Measurements from ENCODE around the gene PPP1CC.
"Not testable (repeated sequence)": the region's sequence is repeated elsewhere in the genome, so short reads cannot be mapped to it uniquely, and the experiment has no call there.

The PPP1CC gene

DNA sequence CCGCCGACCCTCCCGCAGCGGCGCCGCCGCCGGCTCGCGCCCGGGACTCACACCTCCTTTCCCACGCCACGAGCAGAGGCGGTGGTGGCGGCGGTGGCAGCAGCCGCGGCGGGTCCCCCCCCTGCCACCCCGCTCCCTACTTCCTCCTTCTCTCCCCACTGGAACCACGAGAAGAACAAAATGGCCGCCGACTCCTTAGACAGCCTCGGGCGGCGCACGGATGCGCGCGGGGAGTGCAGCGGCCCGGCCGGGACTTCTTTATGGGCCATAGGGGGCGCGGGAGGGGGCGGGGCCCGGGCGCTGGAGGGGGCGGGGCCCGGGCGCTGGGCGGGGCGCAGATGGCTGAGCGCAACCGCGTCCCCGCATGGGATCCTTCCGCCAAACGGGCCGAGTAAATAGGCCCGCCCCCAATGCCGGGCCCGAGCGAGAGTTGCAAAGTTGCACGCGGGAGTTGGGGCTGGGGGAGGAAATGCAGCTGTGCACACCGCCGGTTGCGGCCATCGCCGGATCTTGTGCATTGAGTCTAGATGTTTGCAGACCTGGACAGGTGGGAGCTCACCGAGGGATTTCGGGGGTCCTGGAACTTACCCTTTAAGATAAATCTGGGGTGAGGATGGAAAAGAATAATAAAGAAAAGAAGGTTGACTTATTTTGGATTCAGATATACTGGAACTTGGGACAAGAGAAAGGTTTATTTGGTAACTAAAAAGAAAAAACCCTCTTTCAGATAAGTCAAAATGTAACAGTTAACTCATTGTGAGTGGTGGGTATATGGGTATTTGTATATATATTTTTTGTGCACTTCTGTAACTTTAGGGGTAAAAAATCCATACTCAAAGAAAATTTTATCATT, at the start of gene PPP1CC:
Gene PPP1CC (minus strand): TSS at position 174 of the 853 bp plus-strand sequence. CDS start 184 bp downstream, outside the sequence.
- in situ Hi-C loops (cut with MboI; ENCODE audit: low sequenced_read_pairs), result no loop called here

DNA sequence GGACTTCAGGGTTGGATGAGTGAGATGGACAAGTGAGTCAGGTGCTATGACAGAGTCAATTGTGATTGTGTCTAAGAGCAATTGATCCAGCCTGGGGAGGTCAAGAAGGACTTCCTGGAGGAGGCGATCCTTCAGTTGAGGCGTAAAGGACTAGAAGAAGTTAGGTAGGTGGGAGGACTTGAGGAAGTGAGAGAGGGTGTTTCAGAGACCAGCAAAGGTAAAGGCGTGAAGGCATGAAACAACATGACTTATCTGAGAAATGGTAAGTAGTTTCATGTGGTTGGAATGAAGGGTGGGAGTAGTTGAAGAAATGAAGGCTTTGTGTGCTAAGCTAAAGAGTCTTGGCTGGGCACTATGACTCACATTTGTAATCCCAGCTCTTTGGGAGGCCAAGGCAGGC, 48.9 kb upstream of the PPP1CC start:
- in situ Hi-C loops (cut with MboI; ENCODE audit: low sequenced_read_pairs), result no loop called here

DNA sequence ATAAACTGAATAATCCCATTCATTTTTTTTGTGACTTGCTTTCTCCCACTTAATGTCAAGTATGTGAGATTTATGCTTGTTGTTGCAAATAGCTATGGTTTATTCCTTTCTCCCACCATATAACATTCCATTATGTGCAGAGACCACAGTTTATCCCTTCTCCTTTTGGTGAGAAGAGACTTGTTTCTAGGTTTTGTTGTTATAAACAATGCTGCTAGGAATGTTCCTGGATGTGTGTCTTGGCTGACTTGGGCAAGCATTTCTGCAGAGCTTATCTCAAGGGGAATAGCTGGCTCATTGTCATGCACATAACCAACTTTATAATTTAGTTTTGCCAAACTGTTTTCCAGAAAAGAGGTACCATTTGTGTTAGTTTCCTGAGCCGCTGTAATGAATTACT, 47.6 kb upstream of the PPP1CC start:
- in situ Hi-C loops (cut with MboI; ENCODE audit: low sequenced_read_pairs), result no loop called here

DNA sequence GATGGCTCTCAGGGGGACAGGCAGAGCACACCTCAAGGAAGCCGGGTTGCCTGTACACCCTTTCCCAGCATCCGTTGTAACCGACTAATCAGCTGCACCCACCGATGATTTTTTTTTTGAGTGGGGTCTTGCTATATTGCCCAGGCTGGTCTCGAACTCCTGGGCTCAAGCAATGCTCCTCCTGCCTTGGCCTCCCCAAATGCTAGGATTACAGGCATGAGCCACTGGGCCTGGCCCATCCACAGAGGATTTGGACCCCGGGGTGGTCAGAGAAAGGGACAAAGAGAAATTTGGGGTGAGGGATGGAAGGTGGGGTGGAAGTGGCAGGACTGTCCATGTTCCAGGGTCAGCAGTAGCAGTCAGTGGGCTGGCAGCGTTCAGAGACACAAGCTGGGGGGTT, 43.3 kb upstream of the PPP1CC start:
- in situ Hi-C loops (cut with MboI; ENCODE audit: low sequenced_read_pairs), result no loop called here

DNA sequence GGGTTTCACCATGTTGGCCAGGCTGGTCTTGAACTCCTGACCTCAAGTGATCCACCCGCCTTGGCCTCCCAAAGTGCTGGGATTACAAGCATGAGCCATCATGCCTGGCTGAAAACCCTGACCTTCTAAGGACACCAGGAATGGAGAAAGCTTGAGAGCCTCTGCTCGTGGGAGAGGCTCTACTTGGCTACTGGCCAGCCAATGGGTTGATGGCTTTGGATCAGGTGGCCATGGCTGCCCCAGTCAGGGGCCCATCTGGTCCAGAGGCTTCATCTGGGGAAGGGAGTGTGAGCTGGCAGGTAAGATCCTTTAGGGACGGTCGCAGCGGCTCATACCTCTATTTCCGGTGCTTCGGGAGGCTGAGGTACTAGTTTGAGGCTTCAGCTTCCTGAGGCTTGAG, 42.5 kb upstream of the PPP1CC start:
- in situ Hi-C loops (cut with MboI; ENCODE audit: low sequenced_read_pairs), result no loop called here

DNA sequence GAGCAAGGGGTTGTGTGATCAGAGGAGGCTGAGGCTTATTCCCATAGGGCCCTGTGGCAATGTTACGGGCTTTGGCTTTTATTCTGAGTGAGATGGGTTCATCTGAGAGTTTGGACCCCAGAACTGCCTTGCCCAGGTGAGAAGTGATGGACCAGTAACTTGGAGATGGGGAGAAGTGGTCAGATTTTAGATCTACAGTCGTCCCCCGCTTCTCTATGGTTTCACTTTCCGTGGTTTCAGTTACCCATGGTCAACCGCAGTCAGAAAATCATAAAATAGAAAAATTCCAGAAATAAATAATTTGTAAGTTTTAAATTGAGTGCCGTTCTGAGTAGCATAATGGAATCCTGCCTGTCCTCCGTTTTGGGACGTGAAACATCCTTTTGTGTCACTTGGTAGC, 40.2 kb upstream of the PPP1CC start:
- in situ Hi-C loops (cut with MboI; ENCODE audit: low sequenced_read_pairs), result no loop called here

DNA sequence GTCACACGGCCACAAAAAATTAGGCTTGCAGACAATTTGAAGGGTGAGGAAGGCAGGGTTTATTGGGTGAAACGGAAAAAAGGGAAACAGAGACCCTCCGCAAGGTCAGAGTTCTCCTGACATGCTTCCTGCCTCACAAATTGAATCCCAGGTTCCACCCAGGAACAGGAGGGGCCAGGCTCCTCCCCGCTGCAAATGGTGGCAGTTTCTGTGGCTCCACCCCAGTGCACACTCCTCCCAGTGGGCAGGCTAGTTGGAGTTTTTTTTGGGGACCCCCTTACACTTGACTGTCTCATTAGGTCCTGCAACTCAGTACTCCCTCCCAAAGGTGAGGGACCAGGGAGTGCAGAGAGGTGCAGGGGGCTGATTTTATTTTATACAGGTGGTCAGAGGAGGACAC, 39.4 kb upstream of the PPP1CC start:
- in situ Hi-C loops (cut with MboI; ENCODE audit: low sequenced_read_pairs), result no loop called here

DNA sequence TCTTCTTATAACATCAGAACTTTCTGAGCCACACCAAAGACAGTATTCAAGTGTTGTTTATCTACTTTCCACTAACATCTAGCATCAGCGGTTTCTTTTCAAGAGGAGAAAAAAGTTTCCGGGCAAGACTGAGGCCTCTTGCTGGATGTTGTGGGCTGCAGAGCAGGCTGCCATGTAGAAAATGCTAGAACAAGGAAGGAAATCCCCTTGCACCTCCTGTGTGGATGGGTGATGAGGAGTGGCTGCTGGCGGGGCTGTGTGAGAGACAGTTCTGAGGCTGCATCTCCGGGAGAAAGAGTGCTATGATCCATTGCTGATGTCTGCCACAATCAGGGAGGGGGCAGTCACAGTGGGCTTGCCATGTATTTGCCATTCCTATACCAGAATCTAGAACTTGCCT, 37.8 kb upstream of the PPP1CC start:
- in situ Hi-C loops (cut with MboI; ENCODE audit: low sequenced_read_pairs), result no loop called here

DNA sequence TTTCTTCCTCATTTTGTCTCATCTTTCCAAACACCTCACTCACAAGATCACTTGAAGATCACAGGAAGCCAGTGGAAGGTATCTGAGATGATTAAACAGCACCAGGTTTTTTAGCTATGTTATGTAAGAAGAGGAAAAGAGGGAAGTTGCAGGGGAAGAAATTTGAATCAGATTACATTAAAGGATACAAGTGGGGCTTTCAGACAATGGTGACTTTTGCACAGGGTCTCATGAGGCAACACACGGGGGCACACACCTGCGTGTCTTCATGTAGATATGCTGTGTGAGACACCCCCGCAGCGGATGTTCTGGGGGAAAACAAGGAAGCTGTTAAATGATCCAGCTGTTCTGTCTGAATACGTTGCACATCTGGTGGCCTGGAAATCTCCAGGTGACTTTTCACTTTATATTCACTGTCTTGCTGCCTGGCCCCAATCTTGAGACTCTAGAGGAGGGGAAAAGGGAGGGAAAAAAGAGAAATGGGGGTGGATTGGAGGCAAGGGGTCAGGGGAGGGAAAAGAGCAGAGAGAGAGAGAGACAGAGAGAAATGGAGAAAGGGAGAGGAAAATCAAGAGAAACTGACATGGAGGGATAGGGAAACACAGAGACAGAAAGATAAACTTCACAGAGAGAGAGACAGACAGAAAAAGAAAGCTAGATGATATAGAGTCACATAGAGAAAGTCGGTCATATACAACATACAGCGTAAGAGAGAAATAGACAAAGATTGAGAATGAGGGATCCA, 36.3 kb upstream of the PPP1CC start:
- in situ Hi-C loops (cut with MboI; ENCODE audit: low sequenced_read_pairs), result no loop called here

DNA sequence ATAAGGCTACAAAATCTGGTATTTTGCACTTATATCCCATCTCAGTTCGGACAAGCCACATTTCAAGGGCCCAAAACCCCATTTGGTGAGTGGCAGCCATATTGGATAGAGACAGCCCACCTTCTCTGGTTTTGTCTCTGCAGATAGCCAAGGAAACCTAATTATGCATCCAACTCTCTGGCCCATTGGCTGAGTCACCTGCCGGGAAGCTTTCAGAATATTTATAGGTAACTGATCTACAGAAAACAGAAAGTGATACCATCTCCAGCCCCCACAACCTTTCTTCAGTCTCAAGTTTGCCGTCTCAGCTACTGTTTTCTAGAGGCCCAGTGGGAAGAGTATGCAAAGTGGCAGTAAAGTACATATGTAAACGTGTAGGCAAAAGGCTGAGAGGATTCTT, 33.7 kb upstream of the PPP1CC start:
- in situ Hi-C loops (cut with MboI; ENCODE audit: low sequenced_read_pairs), result no loop called here

DNA sequence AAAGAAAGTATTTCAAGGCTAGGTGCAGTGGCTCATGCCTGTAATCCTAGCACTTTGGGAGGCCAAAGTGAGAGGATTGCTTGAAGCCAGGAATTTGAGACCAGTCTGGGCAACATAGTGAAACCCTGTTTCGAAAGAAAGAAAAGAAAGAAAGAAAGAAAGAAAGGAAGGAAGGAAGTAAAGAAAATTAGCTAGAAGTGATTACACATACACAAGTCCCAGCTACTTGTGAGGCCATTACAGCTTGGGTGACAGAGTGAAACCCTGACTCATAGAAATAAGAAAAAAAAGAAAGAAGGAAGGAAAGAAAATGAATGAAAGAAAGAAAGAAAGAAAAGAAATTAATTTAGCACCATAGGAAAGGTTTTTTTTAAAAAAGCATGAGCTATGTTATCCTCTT, 33.3 kb upstream of the PPP1CC start:
- in situ Hi-C loops (cut with MboI; ENCODE audit: low sequenced_read_pairs), result no loop called here

DNA sequence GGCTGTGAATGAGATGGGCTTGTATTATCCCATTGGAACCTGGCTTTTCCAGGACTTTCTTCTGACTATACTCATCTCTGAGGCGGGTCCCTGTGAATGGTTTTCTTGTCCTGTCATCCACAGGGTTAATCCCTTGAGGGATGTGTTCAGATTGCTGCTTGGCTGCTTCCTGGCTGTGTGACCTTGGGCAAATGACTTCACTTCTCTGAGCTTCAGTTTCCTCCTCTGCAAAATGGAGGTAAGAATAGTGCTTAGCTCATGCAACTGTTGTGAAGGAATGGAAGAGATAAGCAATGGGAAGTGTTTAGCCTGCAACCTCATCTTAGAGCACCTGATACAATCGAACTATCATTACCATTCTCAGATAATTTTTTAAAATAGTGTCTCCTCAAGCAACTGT, 32.1 kb upstream of the PPP1CC start:
- in situ Hi-C loops (cut with MboI; ENCODE audit: low sequenced_read_pairs), result no loop called here

DNA sequence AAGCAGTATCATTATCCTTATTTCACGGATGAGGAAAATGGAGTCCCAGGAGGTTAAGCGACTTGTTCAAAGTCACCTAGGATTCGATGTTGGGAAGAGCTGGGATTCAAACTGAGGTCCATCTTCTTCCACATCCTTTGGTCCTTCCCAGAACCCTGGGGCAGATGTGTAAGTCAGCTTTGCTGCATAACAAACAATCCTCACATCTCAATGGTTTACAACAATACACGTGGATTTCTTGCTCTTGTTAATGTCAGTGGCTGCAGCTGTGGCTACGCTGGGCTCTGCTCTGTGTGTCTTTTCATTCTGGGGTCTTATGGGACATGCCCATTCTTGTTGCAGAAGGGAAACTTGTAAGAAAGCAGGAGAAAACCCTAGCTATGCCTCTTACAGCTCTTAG, 26.3 kb upstream of the PPP1CC start:
- in situ Hi-C loops (cut with MboI; ENCODE audit: low sequenced_read_pairs), result no loop called here

DNA sequence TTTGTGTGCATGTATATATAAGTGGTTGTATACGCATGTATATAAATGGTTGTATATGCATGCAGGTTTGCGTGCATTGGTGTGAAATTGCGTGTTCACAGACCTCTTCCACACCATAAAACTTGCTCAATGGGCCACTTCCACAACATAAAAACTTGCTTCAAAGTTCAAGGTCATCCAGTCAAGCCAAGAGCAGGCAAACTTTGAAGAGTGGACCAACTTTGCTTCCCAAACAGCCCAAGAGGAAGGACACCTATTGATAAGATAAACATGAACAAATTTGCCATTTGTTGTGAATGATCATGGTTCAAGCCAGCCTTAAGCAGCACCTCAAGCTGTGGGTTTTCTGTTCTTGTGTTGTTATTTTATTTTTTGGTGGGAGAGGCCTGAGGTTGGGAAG, 25.2 kb upstream of the PPP1CC start:
- in situ Hi-C loops (cut with MboI; ENCODE audit: low sequenced_read_pairs), result no loop called here

DNA sequence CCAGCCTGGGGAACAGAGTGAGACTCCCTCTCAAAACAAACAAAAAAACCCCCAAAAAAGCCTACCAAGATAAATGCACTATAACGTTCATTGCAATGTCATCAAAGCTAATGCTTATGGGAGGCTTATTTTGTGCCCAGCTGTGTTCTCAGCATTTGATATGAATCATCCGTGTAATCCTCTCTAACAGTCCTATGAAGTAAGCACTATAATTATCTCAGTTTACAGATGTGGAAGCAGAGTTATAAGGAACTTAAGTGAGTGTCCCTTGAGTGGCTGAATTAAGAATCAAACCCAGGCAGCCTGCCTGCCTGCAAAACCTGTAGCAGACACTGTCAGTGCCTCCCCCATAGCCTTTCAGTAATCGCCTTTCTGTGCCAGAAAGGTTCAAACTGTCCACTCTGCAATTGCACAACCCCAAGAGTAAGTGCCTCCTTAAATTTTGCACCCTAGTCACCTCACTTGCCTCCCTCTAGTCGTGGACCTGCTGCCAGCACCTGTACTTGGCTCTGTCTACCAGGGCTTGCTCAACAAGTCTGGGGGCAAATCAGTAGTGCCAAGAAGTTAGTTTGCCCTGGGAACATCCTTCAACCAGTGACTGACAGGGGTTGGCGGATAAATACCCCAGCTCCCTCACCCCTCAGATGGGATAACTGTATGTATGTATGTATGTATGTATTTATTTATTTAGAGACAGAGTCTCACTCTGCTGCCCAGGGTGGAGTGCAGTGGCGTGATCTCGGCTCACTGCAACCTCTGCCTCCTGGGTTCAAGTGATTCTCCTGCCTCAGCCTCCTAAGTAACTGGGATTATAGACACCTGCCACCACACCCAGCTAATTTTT, 23.8 kb upstream of the PPP1CC start:
- in situ Hi-C loops (cut with MboI; ENCODE audit: low sequenced_read_pairs), result no loop called here

DNA sequence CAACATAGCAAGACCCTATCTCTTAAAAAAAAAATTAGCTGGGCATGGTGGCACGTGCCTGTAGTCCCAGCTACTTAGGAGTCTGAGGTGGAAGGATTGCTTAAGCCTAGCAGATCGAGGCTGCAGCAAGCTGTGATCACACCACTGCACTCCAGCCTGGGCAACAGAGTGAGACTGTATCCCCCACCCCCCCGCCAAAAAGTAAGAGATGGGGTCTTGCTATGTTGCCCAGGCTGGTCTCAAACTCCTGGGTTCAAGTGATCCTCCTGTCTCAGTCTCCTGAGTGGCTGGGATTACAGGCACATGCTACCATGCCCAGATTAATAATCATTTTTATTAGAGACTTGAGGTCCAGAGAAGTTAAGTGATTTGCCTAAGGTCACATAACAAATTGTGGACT, 22.9 kb upstream of the PPP1CC start:
- in situ Hi-C loops (cut with MboI; ENCODE audit: low sequenced_read_pairs), result not testable (repeated sequence)

DNA sequence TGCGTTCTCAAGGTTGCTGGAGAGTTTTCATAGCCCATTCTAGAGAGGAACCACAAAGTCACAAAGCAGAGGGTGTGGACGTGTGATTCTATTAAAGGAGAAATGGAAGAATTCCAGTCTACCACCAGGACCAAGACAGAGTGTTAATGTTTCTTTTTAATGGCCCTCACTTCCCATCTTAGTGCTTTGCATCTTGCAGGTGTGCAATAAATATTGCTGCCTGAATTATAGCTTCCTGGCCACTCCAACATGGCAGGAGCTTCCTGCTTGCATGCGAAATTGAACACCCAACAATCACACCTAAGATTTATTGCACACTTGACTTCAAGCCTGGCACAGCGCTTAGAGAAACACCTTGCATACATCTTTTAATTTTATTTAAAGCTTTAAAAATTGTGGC, 22.4 kb upstream of the PPP1CC start:
- in situ Hi-C loops (cut with MboI; ENCODE audit: low sequenced_read_pairs), result no loop called here

DNA sequence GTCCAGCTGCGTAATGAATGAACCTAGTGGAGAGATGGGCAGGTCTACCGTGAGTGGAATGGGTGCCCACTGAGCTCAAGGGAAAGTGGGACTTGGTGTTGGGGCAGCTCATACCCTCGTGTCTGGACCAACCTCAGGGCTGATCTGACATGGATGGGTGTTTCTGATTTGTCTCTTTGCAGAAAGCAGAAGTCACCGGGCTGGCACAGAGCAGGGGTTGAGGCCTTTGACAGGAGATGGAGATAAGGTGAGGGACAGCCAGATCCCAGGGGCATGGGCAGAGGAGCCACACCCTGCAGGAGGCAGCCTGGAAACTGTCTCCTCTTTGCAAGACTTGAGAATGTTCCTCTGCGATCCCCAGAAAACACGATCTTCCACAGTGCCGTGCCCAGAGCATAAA, 20.9 kb upstream of the PPP1CC start:
- in situ Hi-C loops (cut with MboI; ENCODE audit: low sequenced_read_pairs), result no loop called here

DNA sequence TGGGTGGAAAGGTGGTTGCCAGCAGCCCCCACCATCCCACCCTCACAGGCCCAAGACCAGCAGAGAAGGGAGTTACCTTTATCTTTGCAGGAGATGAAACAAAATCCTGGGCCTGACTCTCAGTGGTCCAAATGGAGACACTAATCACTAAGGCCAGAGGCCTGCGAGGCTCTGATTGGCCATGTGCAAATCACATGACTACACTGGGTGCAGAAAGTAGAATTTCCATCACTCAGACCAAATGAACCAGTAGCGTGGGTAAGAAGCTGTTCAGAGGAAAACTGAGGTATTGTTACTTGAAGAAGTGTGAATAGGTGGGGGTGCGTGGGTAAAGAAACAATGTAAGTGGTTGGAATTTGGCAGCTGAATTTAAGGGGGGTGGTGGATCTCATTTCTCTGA, 20.2 kb upstream of the PPP1CC start:
- in situ Hi-C loops (cut with MboI; ENCODE audit: low sequenced_read_pairs), result no loop called here

DNA sequence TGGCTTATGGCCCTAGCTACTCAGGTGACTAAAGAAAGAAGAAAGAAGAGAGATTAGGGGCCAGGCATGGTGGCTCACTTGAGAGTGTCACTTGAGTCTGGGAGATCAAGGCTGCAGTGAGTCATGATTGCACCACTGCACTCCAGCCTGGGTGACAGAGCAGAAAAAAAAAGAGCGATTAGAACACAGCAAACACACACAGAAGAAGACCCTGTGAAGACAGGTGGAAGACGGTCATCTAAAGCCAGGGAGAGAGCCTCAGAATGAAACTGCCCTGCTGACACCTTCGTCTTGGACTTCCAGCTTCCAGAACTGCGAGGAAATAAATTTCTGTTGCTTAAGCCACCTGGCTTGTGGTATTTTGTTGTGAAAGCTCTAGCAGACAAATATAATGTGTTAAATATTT, 17.5 kb upstream of the PPP1CC start:
- in situ Hi-C loops (cut with MboI; ENCODE audit: low sequenced_read_pairs), result no loop called here

DNA sequence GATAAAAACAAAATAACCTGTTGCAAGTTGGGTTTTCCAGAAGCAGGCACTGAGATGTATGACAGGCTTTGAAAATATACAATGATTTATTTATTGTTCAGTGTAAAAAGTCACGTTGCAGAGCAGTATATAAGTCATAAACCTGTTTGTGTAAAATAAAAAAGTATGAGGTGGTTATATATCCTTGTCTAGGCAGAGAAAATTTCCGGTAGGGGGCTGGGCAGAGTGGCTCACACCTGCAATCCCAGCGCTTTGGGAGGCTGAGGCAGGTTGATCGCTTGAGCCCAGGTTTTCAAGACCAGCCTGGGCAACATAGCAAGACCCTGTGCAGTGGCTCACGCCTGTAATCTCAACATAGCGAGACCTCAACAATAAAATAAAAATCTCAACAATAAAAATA, 16.2 kb upstream of the PPP1CC start:
- in situ Hi-C loops (cut with MboI; ENCODE audit: low sequenced_read_pairs), result no loop called here

All from hTERT RPE-1 (cell line).